Gastroesophageal sphincter (tissue), 4 donors: ENCODE results near the gene OBSCN. TPM values are rescaled to one million over a fixed set of nuclear protein-coding genes. Genes with fewer than 3 reads are reported as not detected.

Experiments
- ATAC-seq: fragments of 150-250 bp; one replicate; pipeline ENCODE4 v1.9.1; 2016; ENCODE audit warnings: mild to moderate bottlenecking, moderate library complexity
- H3K27ac ChIP-seq, 4 donors: fragments of 200-600 bp; sonication (generic) in 3 of 4; 1 replicate in 3 of 4; 2 replicates in 1 of 4; pipeline ENCODE4 v1.5.1; 2016 to 2019
- H3K27me3 ChIP-seq: fragments of 200-600 bp; sonication (generic); one replicate; pipeline ENCODE4 v1.5.1; 2019
- H3K36me3 ChIP-seq, 2 donors: fragments of 200-600 bp; sonication (generic); one replicate each; pipeline ENCODE4 v1.5.1; 2019; ENCODE audit warnings: control low read depth in 1 of 2
- H3K4me1 ChIP-seq, 3 donors: fragments of 200-600 bp; sonication (generic); 1 replicate in 2 of 3; 2 replicates in 1 of 3; pipeline ENCODE4 v1.5.1; 2016 to 2019; ENCODE audit warnings: control low read depth in 2 of 3
- H3K4me3 ChIP-seq, 2 donors: fragments of 200-600 bp; sonication (generic); one replicate each; pipeline ENCODE4 v1.5.1; 2019; ENCODE audit warnings: mild to moderate bottlenecking in 1 of 2, moderate library complexity in 1 of 2
- H3K9me3 ChIP-seq, 3 donors: fragments of 200-600 bp; sonication (generic); one replicate each; pipeline ENCODE4 v1.5.1; 2017 to 2019; ENCODE audit warnings: control low read depth in 2 of 3
- CTCF ChIP-seq, 4 experiments: fragments of 200-600 bp in 2 of 4; fragments of 450-650 bp in 2 of 4; sonication (generic) in 1 of 4; IDR thresholded peaks; one replicate each; pipeline ENCODE4 v1.5.1; 2017 to 2019; ENCODE audit warnings: antibody characterized with exemption in 4 of 4, mild to moderate bottlenecking in 2 of 4, moderate library complexity in 2 of 4
- EP300 ChIP-seq: sonication (generic); formaldehyde crosslinking; IDR thresholded peaks from one replicate; pipeline ENCODE4 v1.6.1; 2017; ENCODE audit warnings: antibody characterized with exemption, mild to moderate bottlenecking
- POLR2A ChIP-seq, 2 donors: fragments of 450-650 bp; IDR thresholded peaks; one replicate each; pipeline ENCODE4 v1.6.1; 2017; ENCODE audit warnings: antibody characterized with exemption in 2 of 2, mild to moderate bottlenecking in 2 of 2, moderate library complexity in 1 of 2
- POLR2AphosphoS5 ChIP-seq: sonication (generic); formaldehyde crosslinking; IDR thresholded peaks from one replicate; pipeline ENCODE4 v1.6.1; 2017; ENCODE audit warnings: antibody characterized with exemption
- WGBS, 2 donors: methylation state at CpG; one replicate each; pipeline ENCODE4 v1.1.5; 2018; ENCODE audit warnings: low coverage in 1 of 2; 5-methylcytosine and 5-hydroxymethylcytosine counted together
- total RNA-seq, 4 donors: library from RNA; depleted of rRNA; stranded (reverse); fragments of >200 nt; gene quantifications; one replicate each; pipeline ENCODE4 v1.1.0, GENCODE V29; 2016

OBSCN gene
- total RNA-seq, 4 donors from 2014 or later = 11.1 to 28.4 (median 20.9) TPM

GRCh38 chr1:228194436-228194835 lies 13.4 kb upstream of the OBSCN start:
- TF ChIP-seq POLR2A (IDR thresholded peaks at IDR 0.05) = no peak
- Histone ChIP-seq H3K27me3 (no peaks in the 10 kb centered on the region), H3K36me3 (peaks cover 0 to 9% of the 10 kb centered on the region in 2 donors), H3K9me3 (peaks cover 0 to 12% (median 2%) of the 10 kb centered on the region in 3 donors), H3K4me1 (no peaks in the 10 kb centered on the region), H3K4me3 (no peak overlapping the region), H3K27ac (no peak overlapping the region)
- 64 to 71% methylated on average over 2 to 3 of the region's 3 CpGs for WGBS, 2 donors
- ATAC-seq = no peak

GRCh38 chr1:228194921-228195812 lies 12.7 kb upstream of the OBSCN start:
- H3K27me3 ChIP-seq = no peaks in the 10 kb centered on the region
- no peaks in the 10 kb centered on the region for H3K4me1 ChIP-seq
- WGBS, 2 donors = 77 to 83% methylated on average over 6 of the region's 8 CpGs
- no peak for ATAC-seq
- H3K9me3 ChIP-seq = peaks cover 0 to 19% (median 2%) of the 10 kb centered on the region in 3 donors
- H3K27ac ChIP-seq = no peak overlapping the region
- TF ChIP-seq POLR2A (IDR thresholded peaks at IDR 0.05) (no peak), CTCF (IDR thresholded peaks at IDR 0.05) (no peak), EP300 (no peak), POLR2AphosphoS5 (no peak)
- no peak overlapping the region for H3K4me3 ChIP-seq
- H3K36me3 ChIP-seq = peaks cover 0 to 14% of the 10 kb centered on the region in 2 donors

GRCh38 chr1:228197555-228198147 lies 10.2 kb upstream of the OBSCN start:
- no peak for TF ChIP-seq CTCF (IDR thresholded peaks at IDR 0.05)
- TF ChIP-seq POLR2AphosphoS5 = no peak
- TF ChIP-seq EP300 = no peak
- no peak for TF ChIP-seq POLR2A (IDR thresholded peaks at IDR 0.05)
- 92 to 97% methylated on average over 3 to 4 of the region's 4 CpGs for WGBS, 2 donors
- Histone ChIP-seq H3K27ac (no peak overlapping the region), H3K4me3 (no peak overlapping the region), H3K27me3 (no peaks in the 10 kb centered on the region), H3K4me1 (no peaks in the 10 kb centered on the region), H3K36me3 (peaks cover 0 to 19% of the 10 kb centered on the region in 2 donors), H3K9me3 (peaks cover 0 to 19% (median 2%) of the 10 kb centered on the region in 3 donors)
- no peak for ATAC-seq

GRCh38 chr1:228198977-228199590 lies 8.8 kb upstream of the OBSCN start:
- H3K27me3 ChIP-seq = no peaks in the 10 kb centered on the region
- WGBS, 2 donors = 27 to 68% methylated on average over 1 to 2 of the region's 2 CpGs
- no peak overlapping the region for H3K27ac ChIP-seq
- peaks cover 0 to 19% (median 2%) of the 10 kb centered on the region in 3 donors for H3K9me3 ChIP-seq
- no peak overlapping the region for H3K4me3 ChIP-seq
- TF ChIP-seq CTCF (IDR thresholded peaks at IDR 0.05) = no peak
- no peak for TF ChIP-seq POLR2A (IDR thresholded peaks at IDR 0.05)
- TF ChIP-seq EP300 = no peak
- no peak for TF ChIP-seq POLR2AphosphoS5
- no peak for ATAC-seq
- H3K4me1 ChIP-seq = no peaks in the 10 kb centered on the region
- peaks cover 0 to 19% of the 10 kb centered on the region in 2 donors for H3K36me3 ChIP-seq

- peaks cover 35% of the 10 kb centered on the region for H3K27me3 ChIP-seq
- H3K27ac ChIP-seq = no peak overlapping the region
- 60 to 65% methylated on average over 4 to 7 of the region's 8 CpGs for WGBS, 2 donors
Observed at GRCh38 chr1:228204958-228205357, 2.9 kb upstream of the OBSCN start.

More at GRCh38 chr1:228204958-228205357, 2.9 kb upstream of the OBSCN start:
- peaks cover 0 to 7% of the 10 kb centered on the region in 2 donors for H3K36me3 ChIP-seq
- ATAC-seq = no peak
- no peak for TF ChIP-seq POLR2A (IDR thresholded peaks at IDR 0.05)
- TF ChIP-seq POLR2AphosphoS5 = no peak
- no peak for TF ChIP-seq CTCF (IDR thresholded peaks at IDR 0.05)
- TF ChIP-seq EP300 = no peak
- no peak overlapping the region for H3K4me3 ChIP-seq
- H3K9me3 ChIP-seq = peaks cover 0 to 2% (median 0%) of the 10 kb centered on the region in 3 donors
- H3K4me1 ChIP-seq = no peaks in the 10 kb centered on the region
